MM.1S (cell line): ENCODE results near the gene GTPBP3.

Experiments
- DNase-seq: peaks from one replicate; pipeline ENCODE4 v3.0.0-alpha.2; 2015
- H2AFZ ChIP-seq: fragments of 300-600 bp; sonication (generic); 2 replicates; pipeline ENCODE4 v1.6.0; 2016; ENCODE audit warnings: antibody characterized with exemption, low read length
- H3F3A ChIP-seq: fragments of 300-600 bp; sonication (generic); 2 replicates; pipeline ENCODE4 v1.6.1; 2016; ENCODE audit warnings: mild to moderate bottlenecking, antibody characterized with exemption, low read length, moderate library complexity, mixed read lengths; ENCODE audit not compliant: insufficient read depth
- H3K27ac ChIP-seq: fragments of 300-600 bp; sonication (generic); 2 replicates; pipeline ENCODE4 v1.5.1; 2016; ENCODE audit warnings: mild to moderate bottlenecking, low read length
- H3K27me3 ChIP-seq: fragments of 300-600 bp; sonication (generic); replicated peaks from 2 replicates; pipeline ENCODE4 v1.6.0; 2016; ENCODE audit warnings: low read length; ENCODE audit not compliant: insufficient read depth
- H3K36me3 ChIP-seq: fragments of 300-600 bp; sonication (generic); replicated peaks from 2 replicates; pipeline ENCODE4 v1.6.1; 2016; ENCODE audit warnings: mild to moderate bottlenecking, low read length, mixed read lengths; ENCODE audit not compliant: insufficient read depth
- H3K4me1 ChIP-seq: fragments of 300-600 bp; sonication (generic); 2 replicates; pipeline ENCODE4 v1.6.1; 2016; ENCODE audit warnings: low read length, mixed read lengths
- H3K4me2 ChIP-seq: fragments of 300-600 bp; sonication (generic); 2 replicates; pipeline ENCODE4 v1.6.0; 2016; ENCODE audit warnings: low read depth, low read length
- H3K4me3 ChIP-seq: fragments of 300-600 bp; sonication (generic); 2 replicates; pipeline ENCODE4 v1.5.1; 2016; ENCODE audit warnings: low read length, mixed read lengths
- H3K79me2 ChIP-seq: fragments of 300-600 bp; sonication (generic); 2 replicates; pipeline ENCODE4 v1.6.1; 2016; ENCODE audit warnings: mixed run types, low read length, mixed read lengths
- H3K9ac ChIP-seq: fragments of 300-600 bp; sonication (generic); 2 replicates; pipeline ENCODE4 v1.6.1; 2016; ENCODE audit warnings: low read length, mixed read lengths
- H3K9me2 ChIP-seq: fragments of 300-600 bp; sonication (generic); replicated peaks from 2 replicates; pipeline ENCODE4 v1.6.1; 2016; ENCODE audit warnings: mild to moderate bottlenecking, low read length, mixed read lengths; ENCODE audit not compliant: insufficient read depth
- H3K9me3 ChIP-seq: fragments of 300-600 bp; sonication (generic); replicated peaks from 2 replicates; pipeline ENCODE4 v1.6.1; 2016; ENCODE audit warnings: mild to moderate bottlenecking, low read length, mixed read lengths; ENCODE audit not compliant: insufficient read depth
- H4K20me1 ChIP-seq: fragments of 300-600 bp; sonication (generic); 2 replicates; pipeline ENCODE4 v1.6.1; 2016; ENCODE audit warnings: mild to moderate bottlenecking, low read length, moderate library complexity, mixed read lengths; ENCODE audit not compliant: insufficient read depth
- EZH2 ChIP-seq: fragments of 300-600 bp; sonication (generic); optimal IDR thresholded peaks from 2 replicates; pipeline ENCODE3; 2017; ENCODE audit warnings: low read depth, mild to moderate bottlenecking, antibody characterized with exemption, low read length, mixed read lengths
- EZH2phosphoT487 ChIP-seq: fragments of 300-600 bp; sonication (generic); IDR thresholded peaks from 2 replicates; pipeline ENCODE4 v1.6.1; 2018; ENCODE audit warnings: antibody characterized with exemption, low read length
- TF ChIP-seq, protein P1 (sequence below): fragments of 300-600 bp; sonication (generic); IDR thresholded peaks from 2 replicates; pipeline ENCODE4 v1.5.1; 2016; ENCODE audit warnings: antibody characterized with exemption, low read length, mixed read lengths

The GTPBP3 gene

DNA sequence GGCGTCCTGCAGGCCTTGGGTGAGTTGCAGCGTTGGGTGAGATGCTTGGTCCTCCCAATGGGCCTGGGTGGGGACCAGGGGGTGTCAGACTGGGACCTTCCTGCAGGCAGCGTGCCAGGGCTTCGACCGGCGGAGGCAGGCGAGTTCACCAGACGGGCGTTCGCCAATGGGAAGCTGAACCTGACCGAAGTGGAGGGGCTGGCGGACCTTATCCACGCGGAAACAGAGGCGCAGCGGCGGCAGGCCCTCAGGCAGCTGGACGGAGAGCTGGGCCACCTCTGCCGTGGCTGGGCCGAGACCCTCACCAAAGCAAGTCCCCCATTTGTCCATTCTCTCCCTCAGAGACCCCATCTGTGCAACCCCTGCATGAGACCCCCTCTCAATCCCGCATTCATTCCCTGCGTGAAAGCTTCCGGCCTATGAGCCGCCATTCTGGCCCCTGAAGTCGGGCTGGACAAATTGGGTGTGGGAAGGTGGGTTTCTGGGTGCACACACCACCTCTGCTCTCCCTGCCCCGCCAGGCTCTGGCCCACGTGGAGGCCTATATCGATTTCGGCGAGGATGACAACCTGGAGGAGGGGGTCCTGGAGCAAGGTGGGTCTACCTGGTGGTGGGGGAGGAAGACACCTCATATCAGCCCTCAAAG lies 1.2 kb downstream of the GTPBP3 start:
- Histone ChIP-seq H3K79me2 (peaks cover 12% of the 10 kb centered on the region), H3K9me2 (no peaks in the 10 kb centered on the region), H3K27ac (no peak overlapping the region), H2AFZ (no peak overlapping the region; the same call in 1 of the 2 replicates), H3F3A (peaks cover 18% of the 10 kb centered on the region), H3K4me2 (peak overlapping the region; percentile 97), H4K20me1 (no peaks in the 10 kb centered on the region), H3K9ac (peak overlapping the region; percentile 84), H3K9me3 (no peaks in the 10 kb centered on the region), H3K4me3 (peak overlapping the region; percentile 83), H3K4me1 (peaks cover 10% of the 10 kb centered on the region), H3K27me3 (no peaks in the 10 kb centered on the region), H3K36me3 (no peaks in the 10 kb centered on the region)
- DNase-seq = no peak
- TF ChIP-seq EZH2 = no peak
- TF ChIP-seq, protein P1, sequence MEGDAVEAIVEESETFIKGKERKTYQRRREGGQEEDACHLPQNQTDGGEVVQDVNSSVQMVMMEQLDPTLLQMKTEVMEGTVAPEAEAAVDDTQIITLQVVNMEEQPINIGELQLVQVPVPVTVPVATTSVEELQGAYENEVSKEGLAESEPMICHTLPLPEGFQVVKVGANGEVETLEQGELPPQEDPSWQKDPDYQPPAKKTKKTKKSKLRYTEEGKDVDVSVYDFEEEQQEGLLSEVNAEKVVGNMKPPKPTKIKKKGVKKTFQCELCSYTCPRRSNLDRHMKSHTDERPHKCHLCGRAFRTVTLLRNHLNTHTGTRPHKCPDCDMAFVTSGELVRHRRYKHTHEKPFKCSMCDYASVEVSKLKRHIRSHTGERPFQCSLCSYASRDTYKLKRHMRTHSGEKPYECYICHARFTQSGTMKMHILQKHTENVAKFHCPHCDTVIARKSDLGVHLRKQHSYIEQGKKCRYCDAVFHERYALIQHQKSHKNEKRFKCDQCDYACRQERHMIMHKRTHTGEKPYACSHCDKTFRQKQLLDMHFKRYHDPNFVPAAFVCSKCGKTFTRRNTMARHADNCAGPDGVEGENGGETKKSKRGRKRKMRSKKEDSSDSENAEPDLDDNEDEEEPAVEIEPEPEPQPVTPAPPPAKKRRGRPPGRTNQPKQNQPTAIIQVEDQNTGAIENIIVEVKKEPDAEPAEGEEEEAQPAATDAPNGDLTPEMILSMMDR = no peak
- TF ChIP-seq EZH2phosphoT487 = no peak

GRCh38 chr19:17339088-17339741 lies 1.9 kb downstream of the GTPBP3 start:
- H3K36me3 ChIP-seq = no peaks in the 10 kb centered on the region
- H3K4me3 ChIP-seq = no peak overlapping the region

GRCh38 chr19:17340302-17340870 lies 3.0 kb downstream of the GTPBP3 start:
- Histone ChIP-seq H3K9me3 (no peaks in the 10 kb centered on the region), H3K36me3 (no peaks in the 10 kb centered on the region), H3K4me2 (no peak overlapping the region), H3K9ac (no peak overlapping the region), H3K79me2 (peaks cover 12% of the 10 kb centered on the region), H3K27me3 (no peaks in the 10 kb centered on the region), H3K4me3 (no peak overlapping the region), H3F3A (peaks cover 11% of the 10 kb centered on the region), H3K27ac (no peak overlapping the region), H3K9me2 (no peaks in the 10 kb centered on the region), H3K4me1 (peaks cover 6% of the 10 kb centered on the region), H4K20me1 (no peaks in the 10 kb centered on the region), H2AFZ (no peak overlapping the region)
- no peak for TF ChIP-seq EZH2
- no peak for TF ChIP-seq EZH2phosphoT487
- TF ChIP-seq, protein P1 = no peak
- no peak for DNase-seq

More at GRCh38 chr19:17339088-17339741, 1.9 kb downstream of the GTPBP3 start:
- TF ChIP-seq, protein P1 = no peak
- TF ChIP-seq EZH2phosphoT487 (no peak), EZH2 (no peak)
- H3K4me2 ChIP-seq = no peak overlapping the region
- no peaks in the 10 kb centered on the region for H3K27me3 ChIP-seq
- no peaks in the 10 kb centered on the region for H3K9me3 ChIP-seq
- H3K9ac ChIP-seq = no peak overlapping the region
- H2AFZ ChIP-seq = no peak overlapping the region
- peaks cover 6% of the 10 kb centered on the region for H3K4me1 ChIP-seq
- no peaks in the 10 kb centered on the region for H4K20me1 ChIP-seq
- peaks cover 12% of the 10 kb centered on the region for H3K79me2 ChIP-seq
- no peak overlapping the region for H3K27ac ChIP-seq
- peaks cover 13% of the 10 kb centered on the region for H3F3A ChIP-seq
- H3K9me2 ChIP-seq = no peaks in the 10 kb centered on the region
- no peak for DNase-seq
